Esophagus squamous epithelium (tissue), 5 donors: ENCODE data around the gene PAXX. TPM values are rescaled to one million over a fixed set of nuclear protein-coding genes. Genes with fewer than 3 reads are reported as not detected.

Experiments used
- DNase-seq: peaks from one replicate; lab custom pipeline; 2025; lab: John Stamatoyannopoulos, UW
- H3K27ac ChIP-seq, 4 donors: fragments of 200-600 bp; sonication (generic); one replicate each; pipeline ENCODE4 v1.5.1; 2016 to 2019; ENCODE audit warnings: mild to moderate bottlenecking in 1 of 4
- H3K27me3 ChIP-seq, 4 donors: fragments of 200-600 bp; sonication (generic); 1 replicate in 3 of 4; 2 replicates in 1 of 4; pipeline versions ENCODE4 v1.5.1 to v1.6.0; 2017 to 2021; ENCODE audit warnings: antibody characterized with exemption in 1 of 4
- H3K36me3 ChIP-seq, 3 donors: fragments of 200-600 bp; sonication (generic); one replicate each; pipeline ENCODE4 v1.5.1; 2016 to 2019
- H3K4me1 ChIP-seq, 3 donors: fragments of 200-600 bp; sonication (generic); one replicate each; pipeline ENCODE4 v1.5.1; 2017 to 2019
- H3K4me3 ChIP-seq, 4 donors: fragments of 200-600 bp; sonication (generic); 1 replicate in 3 of 4; 2 replicates in 1 of 4; pipeline ENCODE4 v1.5.1; 2016 to 2019; ENCODE audit warnings: mild to moderate bottlenecking in 2 of 4, moderate library complexity in 1 of 4
- H3K9me3 ChIP-seq, 3 donors: fragments of 200-600 bp; sonication (generic); one replicate each; pipeline ENCODE4 v1.5.1; 2016 to 2019
- CTCF ChIP-seq, 6 experiments: fragments of 450-650 bp in 4 of 6; fragments of 200-600 bp in 2 of 6; sonication (generic) in 2 of 6; IDR thresholded peaks; one replicate each; pipeline ENCODE4 v1.5.1; 2016 to 2019; ENCODE audit warnings: antibody characterized with exemption in 6 of 6, mild to moderate bottlenecking in 4 of 6, moderate library complexity in 4 of 6
- POLR2A ChIP-seq, 4 donors: fragments of 450-650 bp; IDR thresholded peaks; one replicate each; pipeline ENCODE4 v1.6.1; 2017; ENCODE audit warnings: antibody characterized with exemption in 4 of 4, mild to moderate bottlenecking in 4 of 4, moderate library complexity in 3 of 4
- WGBS, 2 donors: methylation state at CpG; one replicate each; pipeline ENCODE4 v1.1.5; 2018; 5-methylcytosine and 5-hydroxymethylcytosine counted together
- intact Hi-C: fragments of 100-400 bp; cut with DNase I; formaldehyde crosslinking; loops from one replicate; pipeline ENCODE4 v1.15.0; 2022
- total RNA-seq, 4 donors: library from RNA; depleted of rRNA; stranded (reverse); fragments of >200 nt; gene quantifications; one replicate each; pipeline ENCODE4 v1.1.0, GENCODE V29; 2016
- donor health status: DM: yes; HTN: yes; CAD: no.

Gene PAXX
- total RNA-seq, 4 donors from 2014 or later: 18.3 to 56.3 (median 49.6) TPM

GRCh38 chr9:137011907-137012675, 19.9 kb downstream of the PAXX start:
- Histone ChIP-seq H3K4me3 (no peak overlapping the region), H3K27me3 (no peaks in the 10 kb centered on the region), H3K36me3 (peaks cover 0 to 86% (median 0%) of the 10 kb centered on the region in 3 donors), H3K9me3 (no peaks in the 10 kb centered on the region), H3K27ac (no peak overlapping the region), H3K4me1 (peaks cover 0 to 7% (median 0%) of the 10 kb centered on the region in 3 donors)
- TF ChIP-seq CTCF (IDR thresholded peaks at IDR 0.05) (no peak), POLR2A (IDR thresholded peaks at IDR 0.05) (no peak)
- WGBS, 2 donors: 83 to 89% methylated on average over 14 to 26 of the region's 39 CpGs
- intact Hi-C loops: no loop called here
- no peak for DNase-seq

GRCh38 chr9:137012694-137013570, 20.7 kb downstream of the PAXX start:
- Histone ChIP-seq H3K27me3 (no peaks in the 10 kb centered on the region), H3K27ac (no peak overlapping the region), H3K9me3 (no peaks in the 10 kb centered on the region), H3K4me1 (no peaks in the 10 kb centered on the region), H3K4me3 (no peak overlapping the region), H3K36me3 (peaks cover 0 to 93% (median 0%) of the 10 kb centered on the region in 3 donors)
- TF ChIP-seq CTCF (IDR thresholded peaks at IDR 0.05) (no peak), POLR2A (IDR thresholded peaks at IDR 0.05) (no peak)
- DNase-seq: no peak
- intact Hi-C loops: no loop called here
- WGBS, 2 donors: 88 to 91% methylated on average over 17 to 29 of the region's 67 CpGs

- no peak for DNase-seq
- intact Hi-C loops: no loop called here
Observed at GRCh38 chr9:137013571-137013940, 21.3 kb downstream of the PAXX start.

GRCh38 chr9:137014166-137014565, 21.9 kb downstream of the PAXX start:
- intact Hi-C loops: no loop called here
- no peak overlapping the region for H3K4me3 ChIP-seq
- H3K27ac ChIP-seq: no peak overlapping the region
- DNase-seq: no peak
- H3K4me1 ChIP-seq: no peaks in the 10 kb centered on the region
- peaks cover 0 to 90% (median 0%) of the 10 kb centered on the region in 3 donors for H3K36me3 ChIP-seq
- 94 to 100% methylated on average over 3 to 16 of the region's 23 CpGs for WGBS, 2 donors
- H3K27me3 ChIP-seq: no peaks in the 10 kb centered on the region
- no peaks in the 10 kb centered on the region for H3K9me3 ChIP-seq
- no peak for TF ChIP-seq POLR2A (IDR thresholded peaks at IDR 0.05)
- TF ChIP-seq CTCF (IDR thresholded peaks at IDR 0.05): no peak

More at GRCh38 chr9:137013571-137013940, 21.3 kb downstream of the PAXX start:
- Histone ChIP-seq H3K4me3 (no peak overlapping the region), H3K27me3 (no peaks in the 10 kb centered on the region), H3K27ac (no peak overlapping the region), H3K4me1 (no peaks in the 10 kb centered on the region), H3K36me3 (peaks cover 0 to 88% (median 0%) of the 10 kb centered on the region in 3 donors), H3K9me3 (no peaks in the 10 kb centered on the region)
- 90% methylated on average over 2 of the region's 20 CpGs; no CpG with 5 or more reads in 1 of the 2 donors for WGBS, 2 donors
- TF ChIP-seq CTCF (IDR thresholded peaks at IDR 0.05) (no peak), POLR2A (IDR thresholded peaks at IDR 0.05) (no peak)
